ENCODE results near the gene ADD3.
"Not testable (repeated sequence)": the region's sequence is repeated elsewhere in the genome, so short reads cannot be mapped to it uniquely, and the experiment has no call there.

ADD3 gene

DNA sequence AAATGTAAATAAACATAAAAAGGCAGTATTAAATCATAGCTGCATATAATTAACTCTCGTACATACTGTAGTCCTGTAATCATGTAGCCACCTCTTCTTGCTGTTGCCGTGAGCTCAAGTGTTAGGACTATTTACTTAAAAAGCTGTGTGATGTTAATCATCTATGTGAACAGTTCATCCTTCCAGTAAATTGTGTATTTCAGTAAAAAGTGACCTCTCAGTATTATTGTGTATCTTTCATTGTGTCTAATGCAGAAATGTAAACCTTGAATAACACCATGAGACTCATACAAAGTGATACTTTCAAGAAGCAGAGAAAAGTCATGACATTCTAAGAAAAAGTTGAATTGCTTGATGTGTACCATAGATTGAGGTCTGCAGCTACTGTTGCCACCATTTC, 38.0 kb downstream of the ADD3 start:
- DNase-seq, result no peak
- intact Hi-C loops (cut with DNase I), result no loop called here

DNA sequence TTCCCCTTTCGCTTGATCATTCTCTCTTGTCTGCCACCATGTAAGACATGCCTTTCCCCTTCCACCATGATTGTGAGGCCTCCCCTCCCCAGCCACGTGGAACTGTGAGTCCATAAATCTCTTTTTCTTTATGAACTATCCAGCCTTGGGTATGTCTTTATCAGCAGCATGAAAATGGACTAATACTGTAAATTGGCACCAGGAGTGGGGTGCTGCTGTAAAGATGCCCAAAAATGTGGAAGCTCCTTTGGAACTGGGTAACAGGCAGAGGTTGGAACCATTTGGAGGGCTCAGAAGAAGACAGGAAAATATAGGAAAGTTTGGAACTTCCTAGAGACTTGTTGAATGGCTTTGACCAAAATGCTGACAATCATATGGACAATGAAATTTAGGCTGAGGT, 40.4 kb downstream of the ADD3 start:
- DNase-seq; intact Hi-C loops (cut with DNase I): not testable (repeated sequence)

- no peak for DNase-seq
- intact Hi-C loops (cut with DNase I), result no loop called here
Measured at GRCh38 chr10:110048781-110049180, 41.0 kb downstream of the ADD3 start.

DNA sequence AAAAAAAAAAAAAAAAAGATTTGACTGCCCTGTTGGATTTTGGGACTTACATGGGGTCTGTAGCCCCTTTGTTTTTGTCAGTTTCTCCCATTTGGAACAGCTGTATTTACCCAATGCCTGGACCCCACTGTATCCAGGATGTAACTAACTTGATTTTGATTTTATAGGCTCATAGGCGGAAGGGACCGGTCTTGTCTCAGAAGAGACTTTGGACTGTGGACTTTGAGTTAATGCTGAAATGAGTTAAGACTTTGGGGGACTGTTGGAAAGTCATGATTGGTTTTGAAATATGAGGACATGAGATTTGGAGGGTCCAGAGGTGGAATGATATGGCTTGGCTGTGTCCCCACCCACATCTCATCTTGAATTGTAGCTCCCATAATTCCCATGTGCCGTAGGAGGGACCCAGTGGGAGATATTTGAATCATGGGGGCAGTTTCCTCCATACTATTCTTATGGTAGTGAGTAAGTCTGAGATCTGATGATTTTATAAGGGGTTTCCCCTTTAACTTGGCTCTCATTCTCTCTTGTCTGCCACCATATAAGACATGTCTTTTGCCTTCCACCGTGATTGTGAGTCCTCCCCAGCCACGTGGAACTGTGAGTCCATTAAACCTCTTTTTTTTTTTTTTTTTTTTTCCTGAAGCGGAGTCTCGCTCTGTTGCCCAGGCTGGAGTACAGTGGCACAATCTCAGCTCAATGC, 42.3 kb downstream of the ADD3 start:
- intact Hi-C loops (cut with DNase I); DNase-seq: not testable (repeated sequence)

- no peak for DNase-seq
- intact Hi-C loops (cut with DNase I), result no loop called here
Measured at GRCh38 chr10:110051487-110051886, 43.7 kb downstream of the ADD3 start.

DNA sequence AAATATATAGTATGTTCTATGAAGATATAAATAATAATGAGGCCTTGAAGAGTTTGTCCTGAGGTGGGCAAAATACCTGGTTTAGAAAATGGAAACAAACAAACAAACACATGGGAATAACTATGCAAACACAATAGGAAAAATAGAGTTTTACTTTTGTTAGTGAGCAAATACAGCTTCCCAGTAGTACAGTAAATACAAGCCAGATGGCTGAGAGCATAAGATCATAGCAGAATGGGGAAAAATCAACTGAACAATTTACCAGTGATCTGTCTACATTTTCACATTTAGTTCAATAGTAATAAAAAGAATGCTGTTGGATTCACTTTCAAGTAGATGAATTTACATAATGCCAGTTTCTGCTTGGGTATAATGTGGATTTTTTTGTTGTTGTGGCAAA, 45.1 kb downstream of the ADD3 start:
- DNase-seq, result no peak
- intact Hi-C loops (cut with DNase I), result no loop called here

DNA sequence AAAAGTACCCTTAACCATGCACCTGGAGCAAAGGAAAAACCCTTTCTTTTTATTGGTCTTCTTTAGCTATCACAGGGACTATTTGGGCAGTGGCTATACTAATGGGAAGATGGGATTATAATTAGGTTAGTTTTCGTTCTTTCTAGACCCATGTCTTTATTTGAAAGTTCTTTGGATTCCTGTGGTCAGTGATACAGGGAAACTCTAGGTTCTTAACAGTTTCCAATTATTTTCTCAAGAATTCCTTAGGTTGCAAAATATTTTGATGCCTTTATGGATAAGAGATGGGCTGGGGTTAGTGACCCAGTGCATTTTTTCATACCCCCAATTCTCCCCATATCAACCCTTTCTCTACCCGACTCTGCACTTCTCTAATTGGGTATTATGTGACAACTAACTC, 49.0 kb downstream of the ADD3 start:
- DNase-seq, result no peak
- intact Hi-C loops (cut with DNase I), result no loop called here

- intact Hi-C loops (cut with DNase I), result no loop called here
- DNase-seq, result no peak
Measured at GRCh38 chr10:110057456-110057855, 49.7 kb downstream of the ADD3 start.

DNA sequence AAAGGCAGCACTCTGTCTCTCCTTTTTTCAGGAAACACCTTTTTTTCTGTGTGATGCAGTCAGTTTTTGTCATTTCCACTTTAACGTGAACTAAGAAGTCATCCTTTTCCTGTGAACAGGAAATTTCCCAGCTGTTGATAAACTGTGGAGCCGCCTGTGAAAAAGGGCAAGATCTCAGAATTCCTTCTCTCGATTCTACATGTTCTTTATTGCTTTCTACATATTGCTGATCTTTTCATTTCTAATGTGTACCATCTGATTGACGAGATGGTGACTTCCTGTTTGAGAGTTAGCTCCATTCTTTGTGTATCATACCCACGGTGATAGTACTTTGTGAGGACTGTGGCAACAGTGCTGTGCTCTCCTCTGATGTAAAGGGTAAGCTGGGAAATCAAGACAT, 50.4 kb downstream of the ADD3 start:
- intact Hi-C loops (cut with DNase I), result no loop called here
- DNase-seq, result no peak

- DNase-seq, result no peak
- intact Hi-C loops (cut with DNase I), result no loop called here
Measured at GRCh38 chr10:110059925-110060324, 52.1 kb downstream of the ADD3 start.

- intact Hi-C loops (cut with DNase I), result no loop called here
- DNase-seq, result no peak
Measured at GRCh38 chr10:110061687-110062086, 53.9 kb downstream of the ADD3 start.

GRCh38 chr10:110065269-110065668, 57.5 kb downstream of the ADD3 start:
- no peak for DNase-seq
- intact Hi-C loops (cut with DNase I), result no loop called here

DNA sequence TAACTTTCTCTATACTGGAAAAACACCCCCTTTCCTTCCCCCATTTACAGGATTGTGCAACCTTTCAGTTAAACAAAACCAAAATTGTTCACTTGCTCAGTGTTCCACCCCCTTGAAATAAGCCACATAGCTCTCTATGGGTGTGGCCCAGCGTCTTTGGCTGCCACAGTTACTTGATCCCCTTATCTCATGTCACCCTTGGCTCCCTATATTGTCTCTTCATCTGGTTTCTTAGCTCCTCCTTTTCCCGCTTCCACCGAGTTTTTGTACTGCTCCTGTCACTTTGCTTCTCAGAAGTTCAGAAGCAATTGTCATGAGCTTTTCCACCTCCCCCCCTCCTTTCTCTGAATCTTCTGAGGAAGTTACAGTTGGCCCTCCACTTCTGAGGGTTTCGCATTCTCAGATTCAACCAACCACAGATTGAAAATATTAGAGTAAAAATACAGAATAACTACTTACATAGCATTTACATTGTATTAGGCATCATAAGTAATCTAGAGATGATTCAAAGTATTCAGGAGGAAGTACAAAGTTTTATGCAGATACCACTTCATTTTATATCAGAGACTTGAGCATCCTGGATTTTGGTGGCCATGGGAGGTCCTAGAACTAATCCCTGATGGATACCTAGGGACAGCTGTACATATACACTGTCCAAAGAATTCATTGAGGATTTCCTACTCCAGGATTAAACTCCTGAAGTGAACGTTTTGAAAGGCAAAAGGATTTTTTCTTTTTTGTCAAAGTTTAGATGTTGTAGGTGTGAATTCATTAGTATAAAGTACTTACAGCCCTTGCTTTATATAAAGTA, 60.4 kb downstream of the ADD3 start:
- DNase-seq, result no peak
- intact Hi-C loops (cut with DNase I), result no loop called here

DNA sequence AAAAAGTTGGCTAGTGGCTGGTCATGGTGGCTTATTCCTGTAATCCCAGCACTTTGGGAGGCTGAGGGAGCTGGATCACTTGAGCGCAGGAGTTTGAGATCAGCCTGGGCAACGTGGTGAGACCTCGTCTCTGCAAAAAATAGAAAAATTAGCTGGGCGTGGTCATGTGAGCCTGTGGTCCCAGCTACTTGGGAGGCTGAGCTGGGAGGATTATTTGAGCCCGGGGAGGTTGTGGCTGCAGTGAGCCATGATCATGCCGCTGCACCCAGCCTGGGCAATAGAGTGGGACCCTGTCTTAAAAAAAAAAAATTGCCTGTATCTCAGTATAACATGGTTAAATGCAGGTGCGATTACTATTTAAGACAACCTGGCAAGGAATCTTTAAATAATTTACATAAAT, 61.0 kb downstream of the ADD3 start:
- no peak for DNase-seq
- intact Hi-C loops (cut with DNase I), result no loop called here

GRCh38 chr10:110069502-110069982, 61.8 kb downstream of the ADD3 start:
- DNase-seq, result no peak
- intact Hi-C loops (cut with DNase I), result no loop called here

DNA sequence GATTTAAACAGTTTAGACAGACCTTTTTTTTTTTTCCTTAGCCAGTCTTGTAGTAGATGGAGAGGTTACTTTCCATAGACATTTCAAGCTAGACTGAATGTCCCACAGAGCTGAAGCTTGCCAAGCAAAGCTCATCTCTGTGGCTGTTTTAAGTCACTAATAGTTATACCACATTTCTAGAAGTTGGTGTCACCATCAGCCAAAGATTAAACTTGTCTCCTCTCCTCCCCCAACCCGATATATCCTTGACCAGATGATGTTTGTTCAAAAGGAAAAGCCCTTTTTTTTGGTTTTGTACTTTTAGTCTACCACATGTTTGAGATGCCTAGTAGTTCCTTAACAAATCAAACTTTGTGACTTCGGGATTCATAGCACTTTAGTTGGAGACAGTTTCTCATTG, 66.1 kb downstream of the ADD3 start:
- DNase-seq, result no peak
- intact Hi-C loops (cut with DNase I), result no loop called here

GRCh38 chr10:110074298-110074697, 66.5 kb downstream of the ADD3 start:
- DNase-seq, result no peak
- intact Hi-C loops (cut with DNase I), result no loop called here

GRCh38 chr10:110074758-110075671, 67.2 kb downstream of the ADD3 start:
- no peak for DNase-seq
- intact Hi-C loops (cut with DNase I), result no loop called here

DNA sequence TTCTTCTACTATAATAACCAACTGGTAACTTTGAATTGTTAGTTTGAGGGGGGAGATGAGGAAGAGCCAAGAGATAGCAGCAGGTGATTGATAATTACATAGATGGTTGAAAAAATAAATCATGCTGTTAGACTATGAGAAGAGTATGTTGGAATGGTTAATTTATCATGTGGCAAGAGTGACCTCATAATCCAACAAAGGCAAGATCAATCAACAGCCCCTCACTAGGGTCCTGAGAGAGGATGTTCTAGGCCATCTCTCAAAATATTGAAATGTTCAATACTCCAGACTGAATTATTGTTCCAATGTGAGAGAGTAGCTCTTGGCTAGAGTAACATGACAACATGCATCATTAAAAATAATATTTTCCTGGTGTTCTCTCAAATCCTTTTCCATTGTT, 67.9 kb downstream of the ADD3 start:
- no peak for DNase-seq
- intact Hi-C loops (cut with DNase I), result loop anchor here (2.0 kb wide), 1 partner anchor 69 kb away; the partner anchor contains the start of gene ADD3
